ENCODE data around the gene VAV2.

DNA sequence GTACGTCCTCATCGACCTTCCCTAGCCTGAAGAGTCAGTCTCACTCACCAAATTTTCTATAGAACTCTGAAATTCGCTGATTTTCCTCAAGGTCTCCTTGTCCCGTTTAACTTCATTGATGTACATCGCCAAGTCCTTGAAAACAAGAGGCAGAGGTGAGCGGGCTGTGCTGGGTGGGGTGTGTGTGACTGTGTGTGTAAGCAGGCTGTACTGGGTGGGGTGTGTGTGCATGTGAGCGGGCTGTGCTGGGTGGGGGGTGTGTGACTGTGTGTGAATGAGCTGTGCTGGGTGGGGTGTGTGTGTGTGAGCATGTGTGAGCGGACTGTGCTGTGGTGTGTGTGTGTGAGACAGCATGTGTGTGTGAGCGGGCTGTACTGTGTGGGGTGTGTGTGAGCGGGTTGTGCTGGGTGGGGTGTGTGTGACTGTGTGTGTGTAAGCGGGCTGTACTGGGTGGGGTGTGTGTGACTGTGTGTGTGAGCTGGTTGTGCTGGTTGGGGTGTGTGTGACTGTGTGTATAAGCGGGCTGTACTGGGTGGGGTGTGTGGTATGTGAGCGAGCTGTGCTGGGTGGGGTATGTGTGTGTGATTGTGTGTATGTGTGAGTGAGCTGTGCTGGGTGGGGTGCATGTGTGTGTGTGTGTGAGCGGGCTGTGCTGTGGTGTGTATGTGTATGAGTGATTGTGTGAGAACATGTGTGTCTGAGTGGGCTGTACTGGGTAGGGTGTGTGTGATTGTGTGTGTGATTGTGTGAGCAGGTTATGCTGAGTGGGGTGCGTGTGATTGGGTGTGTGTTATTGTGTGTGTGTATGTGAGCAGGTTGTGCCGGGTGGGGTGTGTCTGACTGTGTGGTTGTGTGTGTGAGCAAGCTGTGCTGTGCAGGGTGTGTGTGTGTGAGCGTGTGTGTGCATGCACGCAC lies 200.1 kb downstream of the VAV2 start:
- TF ChIP-seq, protein P1, sequence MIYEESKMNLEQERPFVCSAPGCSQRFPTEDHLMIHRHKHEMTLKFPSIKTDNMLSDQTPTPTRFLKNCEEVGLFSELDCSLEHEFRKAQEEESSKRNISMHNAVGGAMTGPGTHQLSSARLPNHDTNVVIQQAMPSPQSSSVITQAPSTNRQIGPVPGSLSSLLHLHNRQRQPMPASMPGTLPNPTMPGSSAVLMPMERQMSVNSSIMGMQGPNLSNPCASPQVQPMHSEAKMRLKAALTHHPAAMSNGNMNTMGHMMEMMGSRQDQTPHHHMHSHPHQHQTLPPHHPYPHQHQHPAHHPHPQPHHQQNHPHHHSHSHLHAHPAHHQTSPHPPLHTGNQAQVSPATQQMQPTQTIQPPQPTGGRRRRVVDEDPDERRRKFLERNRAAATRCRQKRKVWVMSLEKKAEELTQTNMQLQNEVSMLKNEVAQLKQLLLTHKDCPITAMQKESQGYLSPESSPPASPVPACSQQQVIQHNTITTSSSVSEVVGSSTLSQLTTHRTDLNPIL (CRISPR knock-in tag; IDR thresholded peaks at IDR 0.05; ENCODE audit: low read depth): no peak
- TF ChIP-seq PATZ1 (CRISPR knock-in tag; IDR thresholded peaks at IDR 0.05; ENCODE audit: borderline replicate concordance): no peak
- no peak for TF ChIP-seq SNAI2 (CRISPR knock-in tag; IDR thresholded peaks at IDR 0.05)
- no peak for TF ChIP-seq ESRRG (CRISPR knock-in tag; IDR thresholded peaks at IDR 0.05)
- TF ChIP-seq, protein P2, sequence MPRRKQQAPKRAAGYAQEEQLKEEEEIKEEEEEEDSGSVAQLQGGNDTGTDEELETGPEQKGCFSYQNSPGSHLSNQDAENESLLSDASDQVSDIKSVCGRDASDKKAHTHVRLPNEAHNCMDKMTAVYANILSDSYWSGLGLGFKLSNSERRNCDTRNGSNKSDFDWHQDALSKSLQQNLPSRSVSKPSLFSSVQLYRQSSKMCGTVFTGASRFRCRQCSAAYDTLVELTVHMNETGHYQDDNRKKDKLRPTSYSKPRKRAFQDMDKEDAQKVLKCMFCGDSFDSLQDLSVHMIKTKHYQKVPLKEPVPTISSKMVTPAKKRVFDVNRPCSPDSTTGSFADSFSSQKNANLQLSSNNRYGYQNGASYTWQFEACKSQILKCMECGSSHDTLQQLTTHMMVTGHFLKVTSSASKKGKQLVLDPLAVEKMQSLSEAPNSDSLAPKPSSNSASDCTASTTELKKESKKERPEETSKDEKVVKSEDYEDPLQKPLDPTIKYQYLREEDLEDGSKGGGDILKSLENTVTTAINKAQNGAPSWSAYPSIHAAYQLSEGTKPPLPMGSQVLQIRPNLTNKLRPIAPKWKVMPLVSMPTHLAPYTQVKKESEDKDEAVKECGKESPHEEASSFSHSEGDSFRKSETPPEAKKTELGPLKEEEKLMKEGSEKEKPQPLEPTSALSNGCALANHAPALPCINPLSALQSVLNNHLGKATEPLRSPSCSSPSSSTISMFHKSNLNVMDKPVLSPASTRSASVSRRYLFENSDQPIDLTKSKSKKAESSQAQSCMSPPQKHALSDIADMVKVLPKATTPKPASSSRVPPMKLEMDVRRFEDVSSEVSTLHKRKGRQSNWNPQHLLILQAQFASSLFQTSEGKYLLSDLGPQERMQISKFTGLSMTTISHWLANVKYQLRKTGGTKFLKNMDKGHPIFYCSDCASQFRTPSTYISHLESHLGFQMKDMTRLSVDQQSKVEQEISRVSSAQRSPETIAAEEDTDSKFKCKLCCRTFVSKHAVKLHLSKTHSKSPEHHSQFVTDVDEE (CRISPR knock-in tag; IDR thresholded peaks at IDR 0.05): no peak
- TF ChIP-seq CSRNP3 (CRISPR knock-in tag; IDR thresholded peaks at IDR 0.05): no peak
- no peak for TF ChIP-seq TCF4 (CRISPR knock-in tag; IDR thresholded peaks at IDR 0.05; ENCODE audit: borderline replicate concordance)
- no peak for TF ChIP-seq PPARA (CRISPR knock-in tag; IDR thresholded peaks at IDR 0.05; ENCODE audit: borderline replicate concordance)
